HL-60 (cell line): ENCODE measurements around the gene FNIP1.

Experiments
- GABPA ChIP-seq: IDR thresholded peaks from 2 replicates; pipeline ENCODE4 v1.6.1; 2012; ENCODE audit warnings: low read depth
- POLR2AphosphoS5 ChIP-seq: IDR thresholded peaks from 2 replicates; pipeline ENCODE4 v1.6.1; 2012; ENCODE audit warnings: low read depth
- SPI1 ChIP-seq: IDR thresholded peaks from 2 replicates; pipeline ENCODE4 v1.6.1; 2012; ENCODE audit warnings: low read depth, mild to moderate bottlenecking, borderline replicate concordance
- TF ChIP-seq, protein P1 (sequence below): IDR thresholded peaks from one replicate; pipeline ENCODE4 v1.5.1; 2011; ENCODE audit warnings: low read length, control low read depth, inconsistent platforms; ENCODE audit not compliant: insufficient read depth

- TF ChIP-seq, protein P1, sequence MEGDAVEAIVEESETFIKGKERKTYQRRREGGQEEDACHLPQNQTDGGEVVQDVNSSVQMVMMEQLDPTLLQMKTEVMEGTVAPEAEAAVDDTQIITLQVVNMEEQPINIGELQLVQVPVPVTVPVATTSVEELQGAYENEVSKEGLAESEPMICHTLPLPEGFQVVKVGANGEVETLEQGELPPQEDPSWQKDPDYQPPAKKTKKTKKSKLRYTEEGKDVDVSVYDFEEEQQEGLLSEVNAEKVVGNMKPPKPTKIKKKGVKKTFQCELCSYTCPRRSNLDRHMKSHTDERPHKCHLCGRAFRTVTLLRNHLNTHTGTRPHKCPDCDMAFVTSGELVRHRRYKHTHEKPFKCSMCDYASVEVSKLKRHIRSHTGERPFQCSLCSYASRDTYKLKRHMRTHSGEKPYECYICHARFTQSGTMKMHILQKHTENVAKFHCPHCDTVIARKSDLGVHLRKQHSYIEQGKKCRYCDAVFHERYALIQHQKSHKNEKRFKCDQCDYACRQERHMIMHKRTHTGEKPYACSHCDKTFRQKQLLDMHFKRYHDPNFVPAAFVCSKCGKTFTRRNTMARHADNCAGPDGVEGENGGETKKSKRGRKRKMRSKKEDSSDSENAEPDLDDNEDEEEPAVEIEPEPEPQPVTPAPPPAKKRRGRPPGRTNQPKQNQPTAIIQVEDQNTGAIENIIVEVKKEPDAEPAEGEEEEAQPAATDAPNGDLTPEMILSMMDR = no peak
- TF ChIP-seq POLR2AphosphoS5 = no peak
- no peak for TF ChIP-seq GABPA
- no peak for TF ChIP-seq SPI1
Observed at GRCh38 chr5:131608597-131608996, 188.2 kb downstream of the FNIP1 start.
